Effector memory CD8-positive, alpha-beta T cell (primary cell): ENCODE results near the gene KLHL33.
"Not testable (repeated sequence)": the region's sequence is repeated elsewhere in the genome, so short reads cannot be mapped to it uniquely, and the experiment has no call there.

Source experiments
- ATAC-seq: fragments of 150-1000 bp; cut with Tn5 transposase; replicated peaks from 2 replicates; pipeline ENCODE4 v1.10.0; 2021; ENCODE audit warnings: mild to moderate bottlenecking, moderate library complexity
- DNase-seq, 3 experiments: peaks; one replicate each; pipeline ENCODE4 v3.0.0; 2021
- H3K27ac Mint-ChIP-seq, 2 donors: one replicate each; pipeline ENCODE4 v1.8.0; 2022; ENCODE audit warnings: mild to moderate bottlenecking in 2 of 2, mixed read lengths in 2 of 2, moderate library complexity in 2 of 2
- H3K27me3 Mint-ChIP-seq, 2 donors: one replicate each; pipeline ENCODE4 v1.8.0; 2022; ENCODE audit warnings: mixed read lengths in 2 of 2
- H3K36me3 Mint-ChIP-seq: one replicate; pipeline ENCODE4 v1.8.0; 2022; ENCODE audit warnings: mild to moderate bottlenecking, moderate library complexity, mixed read lengths; ENCODE audit not compliant: insufficient read depth
- H3K4me1 Mint-ChIP-seq, 2 donors: one replicate each; pipeline ENCODE4 v1.8.0; 2022; ENCODE audit warnings: low read depth in 2 of 2, mixed read lengths in 2 of 2
- H3K4me3 Mint-ChIP-seq, 2 donors: one replicate each; pipeline ENCODE4 v1.8.0; 2022; ENCODE audit warnings: mild to moderate bottlenecking in 2 of 2, mixed read lengths in 2 of 2, moderate library complexity in 2 of 2
- H3K9me3 Mint-ChIP-seq, 2 donors: one replicate each; pipeline ENCODE4 v1.8.0; 2022; ENCODE audit warnings: mixed read lengths in 2 of 2

The KLHL33 gene

DNA sequence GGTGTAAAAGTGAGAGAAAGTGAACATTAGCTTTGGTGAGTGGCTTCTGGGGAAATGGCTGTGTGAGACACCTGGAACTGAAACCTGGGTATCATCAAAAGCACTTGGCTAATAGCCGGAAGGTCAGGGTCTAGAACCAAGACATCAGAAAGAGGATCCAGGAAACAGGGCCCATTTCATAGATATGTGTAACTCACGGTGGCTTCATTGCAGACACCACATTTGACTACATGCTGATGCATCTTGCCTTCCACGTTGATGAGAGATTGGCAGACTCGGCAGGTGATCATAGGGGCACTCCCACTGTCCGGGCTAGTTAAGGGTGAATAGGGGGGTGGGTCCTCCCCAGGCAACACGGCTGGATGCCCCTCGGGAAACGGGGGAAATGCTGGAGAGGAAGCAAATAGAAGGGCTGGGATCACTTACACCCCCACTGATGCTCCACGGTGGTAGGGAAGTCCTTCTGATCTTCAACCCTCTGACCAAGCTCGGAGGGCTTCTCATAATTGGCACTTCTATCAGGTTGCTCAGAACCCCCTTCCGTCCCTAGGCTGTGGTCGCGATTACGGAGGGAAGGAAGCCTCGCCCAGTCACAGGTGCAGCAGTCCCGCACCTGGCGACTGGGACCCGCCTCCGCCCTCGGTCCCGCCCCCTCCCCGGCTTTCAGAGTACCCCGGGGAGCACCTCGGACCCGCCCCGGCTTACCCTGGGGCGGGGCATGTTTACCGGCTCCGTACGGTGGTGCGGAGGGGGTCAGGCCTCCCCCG lies 24.7 kb upstream of the KLHL33 start:
- DNase-seq: peak in 2 of 3 experiments; percentile 47 to 49
- peaks cover 22% of the 10 kb centered on the region in 2 donors for H3K4me1 Mint-ChIP-seq
- H3K4me3 Mint-ChIP-seq: peak overlapping the region; percentile 77 to 91
- peak; percentile 12 for ATAC-seq
- peak overlapping the region; percentile 95 to 97 for H3K27ac Mint-ChIP-seq
- no peaks in the 10 kb centered on the region for H3K9me3 Mint-ChIP-seq
- no peaks in the 10 kb centered on the region for H3K27me3 Mint-ChIP-seq
- H3K36me3 Mint-ChIP-seq: peaks cover 38% of the 10 kb centered on the region

DNA sequence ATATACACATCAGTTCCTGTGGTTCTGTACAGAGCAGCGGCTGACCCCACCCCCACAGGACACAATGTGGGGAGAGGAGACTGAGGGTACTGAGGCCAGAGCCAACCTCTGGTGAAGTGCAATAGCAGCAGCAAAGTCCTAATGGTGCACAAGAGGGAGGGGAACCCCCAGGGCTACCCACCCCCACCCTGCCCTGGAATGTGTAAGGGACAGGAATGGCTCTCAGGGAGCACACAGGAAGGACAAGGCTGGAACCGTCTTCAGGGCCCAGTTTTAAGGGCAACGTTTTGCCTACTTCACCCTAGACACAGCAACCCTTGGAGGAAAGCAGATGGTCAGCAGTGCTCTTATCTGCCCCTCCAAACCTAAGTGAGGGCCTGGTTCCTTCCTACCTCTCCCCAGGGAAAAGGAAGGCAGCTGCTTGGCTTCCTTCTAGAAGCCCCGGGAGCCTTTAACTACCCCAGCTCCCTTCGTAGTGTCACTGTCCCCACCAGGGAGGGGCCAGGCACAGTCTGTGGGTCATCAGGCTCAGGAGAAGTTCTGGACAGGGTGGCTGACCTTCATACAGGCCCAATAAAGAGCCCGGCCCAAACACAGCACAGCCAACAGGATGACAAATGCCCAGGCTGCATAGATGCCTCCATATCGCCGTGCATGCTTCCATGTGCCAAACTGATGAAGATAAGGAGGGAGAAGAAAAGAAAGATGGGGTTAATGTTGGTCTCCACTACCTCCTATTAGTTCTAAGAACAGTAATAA lies 22.2 kb upstream of the KLHL33 start:
- Mint-ChIP-seq H3K4me3 (no peak overlapping the region), H3K27me3 (no peaks in the 10 kb centered on the region), H3K4me1 (peaks cover 22% of the 10 kb centered on the region in 2 donors), H3K36me3 (peaks cover 38% of the 10 kb centered on the region), H3K27ac (no peak overlapping the region), H3K9me3 (no peaks in the 10 kb centered on the region)
- no peak for DNase-seq
- no peak for ATAC-seq

DNA sequence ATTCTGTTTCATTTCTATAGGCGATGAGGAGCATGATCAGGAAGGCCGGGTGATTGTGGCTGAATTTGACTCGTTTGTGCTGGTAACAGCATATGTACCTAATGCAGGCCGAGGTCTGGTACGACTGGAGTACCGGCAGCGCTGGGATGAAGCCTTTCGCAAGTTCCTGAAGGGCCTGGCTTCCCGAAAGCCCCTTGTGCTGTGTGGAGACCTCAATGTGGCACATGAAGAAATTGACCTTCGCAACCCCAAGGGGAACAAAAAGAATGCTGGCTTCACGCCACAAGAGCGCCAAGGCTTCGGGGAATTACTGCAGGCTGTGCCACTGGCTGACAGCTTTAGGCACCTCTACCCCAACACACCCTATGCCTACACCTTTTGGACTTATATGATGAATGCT lies 21.0 kb upstream of the KLHL33 start:
- Mint-ChIP-seq H3K4me3 (no peak overlapping the region), H3K27ac (no peak overlapping the region), H3K9me3 (no peaks in the 10 kb centered on the region), H3K4me1 (peaks cover 25 to 26% of the 10 kb centered on the region in 2 donors), H3K27me3 (no peaks in the 10 kb centered on the region), H3K36me3 (peaks cover 46% of the 10 kb centered on the region)
- no peak for ATAC-seq
- DNase-seq: no peak

DNA sequence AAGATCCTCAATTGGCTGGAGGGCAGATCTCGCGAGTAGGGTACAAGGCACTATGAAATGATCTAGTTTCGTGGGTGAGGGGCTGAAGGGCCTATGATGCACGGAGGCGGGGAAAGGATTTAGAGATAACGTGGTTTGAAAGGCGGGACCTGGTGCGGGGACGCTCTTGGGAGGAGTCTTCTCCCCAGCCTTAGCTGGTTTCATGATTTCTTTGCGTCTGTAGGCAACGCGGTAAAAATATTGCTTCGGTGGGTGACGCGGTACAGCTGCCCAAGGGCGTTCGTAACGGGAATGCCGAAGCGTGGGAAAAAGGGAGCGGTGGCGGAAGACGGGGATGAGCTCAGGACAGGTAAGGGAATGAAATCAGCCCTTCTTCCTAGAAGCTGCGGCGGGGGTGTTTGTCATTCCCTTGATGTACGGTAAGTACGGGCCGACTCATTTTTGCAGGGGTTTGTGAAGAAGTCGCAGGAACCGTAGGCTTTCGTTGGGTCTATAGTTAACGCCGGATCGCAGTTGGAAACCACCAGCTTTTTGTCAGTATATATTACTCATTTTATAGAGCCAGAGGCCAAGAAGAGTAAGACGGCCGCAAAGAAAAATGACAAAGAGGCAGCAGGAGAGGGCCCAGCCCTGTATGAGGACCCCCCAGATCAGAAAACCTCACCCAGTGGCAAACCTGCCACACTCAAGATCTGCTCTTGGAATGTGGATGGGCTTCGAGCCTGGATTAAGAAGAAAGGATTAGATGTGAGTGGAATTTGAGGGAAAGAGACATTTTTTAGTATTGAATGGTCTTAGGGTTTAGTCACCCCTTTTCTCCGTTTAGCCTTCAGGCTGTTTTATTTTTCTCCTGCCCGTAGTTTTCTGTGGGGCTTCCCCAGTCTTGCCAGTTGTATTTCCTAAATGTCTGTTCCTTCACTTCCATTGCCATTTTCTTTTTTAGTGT lies 19.7 kb upstream of the KLHL33 start:
- no peaks in the 10 kb centered on the region for H3K9me3 Mint-ChIP-seq
- no peaks in the 10 kb centered on the region for H3K27me3 Mint-ChIP-seq
- H3K27ac Mint-ChIP-seq: no peak overlapping the region
- peaks cover 46% of the 10 kb centered on the region for H3K36me3 Mint-ChIP-seq
- DNase-seq: no peak
- H3K4me1 Mint-ChIP-seq: peaks cover 19% of the 10 kb centered on the region in 2 donors
- peak; percentile 63 for ATAC-seq
- no peak overlapping the region for H3K4me3 Mint-ChIP-seq

DNA sequence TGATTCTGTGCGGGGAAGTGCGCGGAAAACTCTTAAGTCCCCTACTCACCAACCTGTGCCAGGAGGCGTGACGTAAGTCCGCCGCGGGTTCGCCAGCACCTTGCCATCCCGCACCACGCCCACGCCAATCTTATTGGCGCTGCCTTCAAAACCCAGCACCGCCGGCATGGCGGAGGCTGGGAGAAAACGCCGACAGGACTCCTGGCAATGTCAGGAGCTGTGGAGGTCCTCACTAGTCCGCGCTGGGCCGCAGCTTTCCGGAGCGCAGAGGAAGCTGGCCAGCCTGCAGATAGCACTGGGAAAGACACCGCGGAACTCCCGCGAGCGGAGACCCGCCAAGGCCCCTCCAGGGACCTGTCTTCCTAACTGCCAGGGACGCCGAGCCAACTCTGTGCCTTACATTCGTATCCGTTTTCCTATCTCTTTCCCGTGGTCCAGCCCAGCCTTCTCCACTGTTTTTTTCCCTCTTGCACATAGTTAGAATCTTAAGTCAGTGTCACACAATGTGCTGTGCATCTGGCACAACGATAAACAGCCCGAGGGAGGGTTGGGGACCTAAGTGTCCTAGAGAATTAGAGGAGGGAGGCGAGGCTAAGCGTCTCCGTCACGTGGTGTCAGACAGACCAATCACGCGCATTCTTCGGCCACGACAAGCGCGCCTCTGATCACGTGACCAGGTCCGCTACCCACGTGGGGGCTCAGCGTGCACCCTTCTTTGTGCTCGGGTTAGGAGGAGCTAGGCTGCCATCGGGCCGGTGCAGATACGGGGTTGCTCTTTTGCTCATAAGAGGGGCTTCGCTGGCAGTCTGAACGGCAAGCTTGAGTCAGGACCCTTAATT lies 18.8 kb upstream of the KLHL33 start, which contains the start of the genes APEX1 and OSGEP:
Gene APEX1, plus strand, starts transcription at position 711 of the 839 bp plus-strand sequence. CDS start 420 bp downstream, outside the sequence.
Gene OSGEP, minus strand, starts transcription at position 297 of the 839 bp plus-strand sequence. Its CDS starts 129 bp downstream, at position 168.
- DNase-seq: peak; percentile 96 to 98 (median 97)
- peaks cover 10 to 14% of the 10 kb centered on the region in 2 donors for H3K4me1 Mint-ChIP-seq
- no peaks in the 10 kb centered on the region for H3K27me3 Mint-ChIP-seq
- no peaks in the 10 kb centered on the region for H3K9me3 Mint-ChIP-seq
- H3K36me3 Mint-ChIP-seq: peaks cover 46% of the 10 kb centered on the region
- H3K4me3 Mint-ChIP-seq: no peak within 1 kb of the TSS
- peak; percentile 81 for ATAC-seq
- no peak within 1 kb of the TSS for H3K27ac Mint-ChIP-seq

DNA sequence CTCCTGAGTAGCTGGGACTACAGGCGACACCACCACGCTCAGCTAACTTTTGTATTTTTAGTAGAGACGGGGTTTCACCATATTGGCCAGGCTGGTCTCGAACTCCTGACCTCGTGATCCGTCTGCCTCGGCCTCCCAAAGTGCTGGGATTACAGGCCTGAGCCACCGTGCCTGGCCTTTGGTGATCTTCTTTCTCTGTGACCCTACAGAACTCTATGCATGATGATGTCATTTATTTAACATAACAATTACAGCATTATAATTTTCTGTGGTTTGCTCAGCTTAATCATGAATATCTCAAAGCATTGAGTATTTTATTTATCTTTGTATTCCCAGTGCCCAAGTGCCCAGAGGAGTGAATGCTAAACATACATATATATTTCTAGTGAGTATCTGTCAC lies 16.9 kb upstream of the KLHL33 start:
- not testable (repeated sequence) for H3K9me3 Mint-ChIP-seq, H3K27me3 Mint-ChIP-seq, ATAC-seq, DNase-seq
- Mint-ChIP-seq H3K4me3 (peak overlapping the region in 1 of 2 donors; percentile 20), H3K36me3 (peaks cover 46% of the 10 kb centered on the region), H3K27ac (peak overlapping the region in 1 of 2 donors; percentile 55), H3K4me1 (peaks cover 8 to 12% of the 10 kb centered on the region in 2 donors)

DNA sequence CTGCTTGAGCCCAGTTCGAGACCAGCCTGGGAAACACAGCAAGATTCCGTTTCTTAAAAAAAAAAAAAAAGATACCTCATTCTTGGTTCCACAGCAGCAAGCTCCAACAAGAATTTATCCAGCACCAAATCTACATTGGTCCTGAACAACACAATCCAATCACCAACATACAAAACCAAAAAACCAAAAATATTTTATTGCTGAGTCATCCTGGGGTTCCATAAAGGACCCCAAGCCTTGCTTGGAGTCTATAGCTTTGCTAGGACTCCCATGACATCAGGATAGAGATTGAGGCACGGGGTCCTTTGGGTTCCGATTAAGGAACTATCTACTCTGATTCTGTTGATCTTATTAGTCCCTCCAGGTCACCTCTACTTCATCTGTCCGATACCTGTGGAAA lies 10.9 kb upstream of the KLHL33 start:
- no peak for ATAC-seq
- no peaks in the 10 kb centered on the region for H3K27me3 Mint-ChIP-seq
- H3K4me1 Mint-ChIP-seq: peaks cover 0 to 4% of the 10 kb centered on the region in 2 donors
- H3K4me3 Mint-ChIP-seq: no peak overlapping the region
- no peak overlapping the region for H3K27ac Mint-ChIP-seq
- H3K9me3 Mint-ChIP-seq: no peaks in the 10 kb centered on the region
- H3K36me3 Mint-ChIP-seq: peaks cover 51% of the 10 kb centered on the region
- no peak for DNase-seq

DNA sequence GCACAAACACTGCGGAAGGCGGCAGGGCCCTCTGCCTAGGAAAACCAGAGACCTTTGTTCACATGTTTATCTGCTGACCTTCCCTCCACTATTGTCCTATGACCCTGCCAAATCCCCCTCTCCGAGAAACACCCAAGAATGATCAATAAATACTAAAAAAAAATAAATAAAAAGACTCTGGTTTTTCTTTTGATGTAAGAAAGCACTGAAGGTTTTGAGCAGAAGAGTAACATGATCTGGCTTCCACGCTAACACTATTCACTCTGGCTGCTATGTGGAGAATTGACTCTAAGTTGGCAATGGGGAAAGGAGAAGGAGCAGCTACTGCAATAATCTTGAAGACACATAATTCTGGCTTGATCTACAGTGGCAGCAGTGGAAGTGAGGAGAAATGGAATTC lies 7.7 kb upstream of the KLHL33 start:
- H3K4me1 Mint-ChIP-seq, H3K27me3 Mint-ChIP-seq, ATAC-seq, DNase-seq, H3K27ac Mint-ChIP-seq, H3K9me3 Mint-ChIP-seq, H3K4me3 Mint-ChIP-seq: not testable (repeated sequence)
- peaks cover 21% of the 10 kb centered on the region for H3K36me3 Mint-ChIP-seq

DNA sequence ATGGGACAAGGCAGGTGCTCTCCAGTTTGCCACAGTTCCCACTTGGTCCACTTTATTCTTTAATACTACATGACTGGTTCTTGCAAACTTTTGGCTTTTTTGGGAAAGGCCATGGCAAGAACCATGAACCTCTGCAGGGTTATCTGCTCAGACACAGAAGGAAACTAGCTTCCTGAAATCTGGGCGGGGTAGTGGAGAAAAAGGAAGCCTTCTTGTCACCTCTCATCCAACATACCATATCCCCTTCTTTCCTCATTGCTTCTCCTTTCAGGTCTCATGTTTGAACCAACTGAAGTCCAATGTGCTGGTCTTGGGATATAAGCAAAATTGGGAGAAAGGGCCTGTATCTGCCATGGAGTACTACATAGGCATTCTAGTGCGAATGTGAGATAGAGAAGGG lies 5.5 kb upstream of the KLHL33 start:
- Mint-ChIP-seq H3K9me3 (no peaks in the 10 kb centered on the region), H3K27me3 (peaks cover 0 to 5% of the 10 kb centered on the region in 2 donors), H3K27ac (peak overlapping the region in 1 of 2 donors; percentile 41), H3K36me3 (no peaks in the 10 kb centered on the region), H3K4me1 (peaks cover 6 to 7% of the 10 kb centered on the region in 2 donors), H3K4me3 (no peak overlapping the region)
- no peak for DNase-seq
- ATAC-seq: no peak

DNA sequence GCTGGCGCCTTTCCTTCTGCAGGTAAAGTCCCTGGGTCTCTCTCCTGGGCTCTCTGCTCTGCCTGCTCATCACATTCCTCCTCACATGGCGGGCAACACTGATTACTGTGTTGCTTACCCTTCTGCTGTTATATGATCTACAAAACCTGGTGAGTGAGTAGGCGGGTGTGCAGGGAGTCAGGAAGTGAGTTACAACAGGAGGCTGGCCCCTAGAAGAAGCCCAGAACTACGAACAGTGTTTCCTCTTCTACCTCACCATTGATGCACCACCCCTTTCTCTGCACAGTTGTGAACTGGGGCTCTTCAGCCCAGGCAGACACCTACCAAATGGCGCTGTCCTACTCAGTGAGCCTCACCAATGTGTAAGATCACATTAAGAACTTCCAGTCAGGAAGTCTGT lies 4.9 kb upstream of the KLHL33 start:
- no peaks in the 10 kb centered on the region for H3K36me3 Mint-ChIP-seq
- ATAC-seq: peak; percentile 87
- peaks cover 6 to 7% of the 10 kb centered on the region in 2 donors for H3K4me1 Mint-ChIP-seq
- H3K4me3 Mint-ChIP-seq: peak overlapping the region in 1 of 2 donors; percentile 28
- no peaks in the 10 kb centered on the region for H3K9me3 Mint-ChIP-seq
- peak in 1 of 3 experiments; percentile 7 for DNase-seq
- peak overlapping the region in 1 of 2 donors; percentile 41 for H3K27ac Mint-ChIP-seq
- peaks cover 0 to 7% of the 10 kb centered on the region in 2 donors for H3K27me3 Mint-ChIP-seq

DNA sequence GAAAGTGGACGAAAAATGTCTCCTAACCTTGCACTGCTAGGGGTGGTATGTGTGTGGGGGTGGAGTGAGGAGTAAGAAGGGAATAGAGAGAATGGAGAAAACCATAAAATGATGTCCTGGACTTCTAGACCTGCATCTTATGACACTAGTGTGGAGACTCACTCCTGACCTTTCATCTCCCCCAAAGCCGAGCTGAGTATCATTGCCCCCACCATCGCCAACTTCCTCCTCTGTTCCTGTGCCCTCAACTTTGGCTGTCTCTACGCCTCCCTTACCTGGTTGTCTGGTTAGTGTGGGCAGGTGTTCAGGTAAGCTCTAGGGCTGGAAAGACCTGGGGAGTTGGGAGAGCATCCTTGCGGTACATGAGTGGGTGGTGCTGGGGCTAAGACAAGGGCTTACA lies 4.5 kb upstream of the KLHL33 start:
- H3K4me1 Mint-ChIP-seq: peaks cover 6 to 7% of the 10 kb centered on the region in 2 donors
- no peak overlapping the region for H3K4me3 Mint-ChIP-seq

DNA sequence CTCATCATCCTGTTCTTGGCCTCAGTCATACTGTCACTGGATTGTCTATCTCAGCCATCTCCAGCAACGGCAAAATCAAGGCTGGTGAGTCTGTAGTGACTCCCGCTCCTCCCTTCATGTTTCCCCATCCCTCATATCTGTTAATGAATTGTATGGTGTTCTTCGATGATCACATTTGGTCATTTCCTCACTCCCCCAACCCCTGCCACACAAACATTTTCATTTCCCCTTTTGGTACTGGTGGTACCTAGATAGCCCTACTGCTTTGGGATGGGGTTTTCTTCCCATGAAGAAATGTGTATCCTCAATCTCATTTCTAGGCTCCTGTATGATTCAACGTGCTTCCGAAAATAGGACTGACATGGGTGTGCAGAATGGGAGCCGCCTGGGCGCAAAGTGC lies 2.7 kb upstream of the KLHL33 start:
- Mint-ChIP-seq H3K27me3 (peaks cover 0 to 7% of the 10 kb centered on the region in 2 donors), H3K36me3 (no peaks in the 10 kb centered on the region), H3K27ac (no peak overlapping the region), H3K4me3 (no peak overlapping the region), H3K4me1 (peaks cover 6 to 7% of the 10 kb centered on the region in 2 donors), H3K9me3 (no peaks in the 10 kb centered on the region)
- ATAC-seq (no peak), DNase-seq (no peak)

More for the DNA sequence above, 4.5 kb upstream of the KLHL33 start:
- H3K27ac Mint-ChIP-seq: peak overlapping the region in 1 of 2 donors; percentile 41
- ATAC-seq (no peak), DNase-seq (no peak)
- peaks cover 0 to 7% of the 10 kb centered on the region in 2 donors for H3K27me3 Mint-ChIP-seq
- no peaks in the 10 kb centered on the region for H3K36me3 Mint-ChIP-seq
- H3K9me3 Mint-ChIP-seq: no peaks in the 10 kb centered on the region
